H9 (cell line): ENCODE data around the gene OPTN. TPM values are rescaled to one million over a fixed set of nuclear protein-coding genes. Genes with fewer than 3 reads are reported as not detected.

Source experiments
- DNase-seq: peaks from one replicate; pipeline ENCODE4 v3.0.0-alpha.2; 2017
- H2AFZ ChIP-seq: one replicate; pipeline ENCODE4 v1.6.1; 2013; ENCODE audit warnings: mild to moderate bottlenecking, low read length, control low read depth, moderate library complexity
- H2AK5ac ChIP-seq: 2 replicates; pipeline ENCODE4 v1.6.1; 2013; ENCODE audit warnings: low read length, control low read depth, mixed read lengths; ENCODE audit not compliant: insufficient read length
- H2BK120ac ChIP-seq: one replicate; pipeline ENCODE4 v1.6.1; 2013; ENCODE audit warnings: low read depth, mild to moderate bottlenecking, low read length, control low read depth, inconsistent platforms; ENCODE audit not compliant: poor library complexity, severe bottlenecking
- H2BK12ac ChIP-seq: 2 replicates; pipeline ENCODE4 v1.6.1; 2013; ENCODE audit warnings: low read length, control low read depth, mixed read lengths, low read depth; ENCODE audit not compliant: insufficient read length
- H2BK15ac ChIP-seq: 2 replicates; pipeline ENCODE4 v1.6.1; 2013; ENCODE audit warnings: low read depth, low read length, control low read depth
- H2BK20ac ChIP-seq: one replicate; pipeline ENCODE4 v1.6.1; 2013; ENCODE audit warnings: low read depth, mild to moderate bottlenecking, low read length, control low read depth, inconsistent platforms; ENCODE audit not compliant: poor library complexity, severe bottlenecking
- H2BK5ac ChIP-seq: 2 replicates; pipeline ENCODE4 v1.6.1; 2013; ENCODE audit warnings: low read length, control low read depth, mixed read lengths; ENCODE audit not compliant: insufficient read length
- H3K14ac ChIP-seq: 2 replicates; pipeline ENCODE4 v1.6.1; 2013; ENCODE audit warnings: low read length, control low read depth; ENCODE audit not compliant: insufficient read depth
- H3K18ac ChIP-seq: 2 replicates; pipeline ENCODE4 v1.6.1; 2013; ENCODE audit warnings: low read depth, mild to moderate bottlenecking, mixed read lengths, low read length, control low read depth; ENCODE audit not compliant: insufficient read length
- H3K23ac ChIP-seq: 2 replicates; pipeline ENCODE4 v1.6.1; 2013; ENCODE audit warnings: low read length, control low read depth, mixed read lengths, low read depth; ENCODE audit not compliant: insufficient read length
- H3K23me2 ChIP-seq: 2 replicates; pipeline ENCODE4 v1.6.1; 2013; ENCODE audit warnings: low read depth, mild to moderate bottlenecking, mixed read lengths, low read length, control low read depth; ENCODE audit not compliant: insufficient read length, poor library complexity, severe bottlenecking
- H3K27ac ChIP-seq: 2 replicates; pipeline ENCODE4 v1.5.1; 2013; ENCODE audit warnings: low read length, control low read depth, mixed read lengths, low read depth; ENCODE audit not compliant: insufficient read length
- H3K27me3 ChIP-seq: 2 replicates; pipeline ENCODE4 v1.6.1; 2013; ENCODE audit warnings: low read length, control low read depth, inconsistent platforms; ENCODE audit not compliant: insufficient read depth
- H3K4ac ChIP-seq: 2 replicates; pipeline ENCODE4 v1.6.1; 2013; ENCODE audit warnings: low read depth, mild to moderate bottlenecking, control low read depth, inconsistent platforms, low read length, moderate library complexity
- H3K4me1 ChIP-seq: 2 replicates; pipeline ENCODE4 v1.6.1; 2013; ENCODE audit warnings: low read length, control low read depth, inconsistent platforms; ENCODE audit not compliant: insufficient read depth
- H3K4me2 ChIP-seq: 2 replicates; pipeline ENCODE4 v1.6.1; 2013; ENCODE audit warnings: low read length, control low read depth, mixed read lengths; ENCODE audit not compliant: insufficient read length, insufficient read depth
- H3K56ac ChIP-seq: 2 replicates; pipeline ENCODE4 v1.6.1; 2013; ENCODE audit warnings: low read depth, mild to moderate bottlenecking, mixed read lengths, low read length, control low read depth; ENCODE audit not compliant: insufficient read length
- H3K79me1 ChIP-seq: 2 replicates; pipeline ENCODE4 v1.6.1; 2013; ENCODE audit warnings: low read depth, mild to moderate bottlenecking, moderate library complexity, low read length, control low read depth, inconsistent platforms; ENCODE audit not compliant: insufficient read depth, poor library complexity, severe bottlenecking
- H3K79me2 ChIP-seq: 2 replicates; pipeline ENCODE4 v1.6.1; 2013; ENCODE audit warnings: low read length, control low read depth, inconsistent platforms; ENCODE audit not compliant: insufficient read depth
- H3K9ac ChIP-seq: 2 replicates; pipeline ENCODE4 v1.6.1; 2013; ENCODE audit warnings: low read length, control low read depth, mixed read lengths; ENCODE audit not compliant: insufficient read length; ENCODE audit errors: extremely low read depth
- H3K9me3 ChIP-seq: one replicate; pipeline ENCODE4 v1.6.1; 2013; ENCODE audit warnings: low read depth, low read length, inconsistent platforms; ENCODE audit not compliant: control insufficient read depth
- H3T11ph ChIP-seq: one replicate; pipeline ENCODE4 v1.6.1; 2013; ENCODE audit warnings: mild to moderate bottlenecking, low read length, control low read depth, inconsistent platforms
- H4K20me1 ChIP-seq: one replicate; pipeline ENCODE4 v1.6.1; 2013; ENCODE audit not compliant: control insufficient read depth, insufficient read length, insufficient read depth
- H4K5ac ChIP-seq: 2 replicates; pipeline ENCODE4 v1.6.1; 2013; ENCODE audit warnings: low read depth, mild to moderate bottlenecking, mixed read lengths, low read length, control low read depth; ENCODE audit not compliant: insufficient read length
- H4K8ac ChIP-seq: replicated peaks from 2 replicates; pipeline ENCODE4 v1.6.1; 2013; ENCODE audit warnings: low read length, control low read depth, mixed read lengths, low read depth; ENCODE audit not compliant: insufficient read length
- H4K91ac ChIP-seq: 2 replicates; pipeline ENCODE4 v1.6.1; 2013; ENCODE audit warnings: low read depth, mild to moderate bottlenecking, moderate library complexity, mixed read lengths, low read length, control low read depth; ENCODE audit not compliant: insufficient read length
- H3K27ac Mint-ChIP-seq, 3 experiments: 2 replicates in 2 of 3; 3 replicates in 1 of 3; pipeline ENCODE4 v1.8.0; 2020 to 2021; ENCODE audit warnings: mixed read lengths in 3 of 3, mild to moderate bottlenecking in 1 of 3, moderate library complexity in 1 of 3
- H3K27me3 Mint-ChIP-seq: 2 replicates; pipeline ENCODE4 v1.8.0; 2021; ENCODE audit warnings: low read depth, mild to moderate bottlenecking, moderate library complexity, mixed read lengths
- H3K36me3 Mint-ChIP-seq, 3 experiments: 2 replicates in 2 of 3; 3 replicates in 1 of 3; pipeline ENCODE4 v1.8.0; 2020 to 2021; ENCODE audit warnings: low read depth in 3 of 3, mixed read lengths in 3 of 3; ENCODE audit not compliant: insufficient read depth in 1 of 3
- H3K4me1 Mint-ChIP-seq, 2 experiments: 2 replicates each; pipeline ENCODE4 v1.8.0; 2020; ENCODE audit warnings: mixed read lengths in 2 of 2
- H3K4me3 Mint-ChIP-seq, 2 experiments: 2 replicates in 1 of 2; 3 replicates in 1 of 2; pipeline ENCODE4 v1.8.0; 2020 to 2021; ENCODE audit warnings: mild to moderate bottlenecking in 2 of 2, mixed read lengths in 2 of 2, moderate library complexity in 1 of 2
- H3K9me3 Mint-ChIP-seq, 2 experiments: 2 replicates in 1 of 2; 3 replicates in 1 of 2; pipeline ENCODE4 v1.8.0; 2020; ENCODE audit warnings: mild to moderate bottlenecking in 2 of 2, mixed read lengths in 2 of 2, moderate library complexity in 1 of 2
- CTCF ChIP-seq: fragments of 200-600 bp; sonication (generic); conservative IDR thresholded peaks from 3 replicates; pipeline ENCODE4 v1.8.0; 2021; ENCODE audit warnings: antibody characterized with exemption, mild to moderate bottlenecking
- WGBS: extraction: QIAGEN DNeasy Blood & Tissue Kit; methylation state at CpG from one replicate; pipeline ENCODE4 v1.1.7; 2013; ENCODE audit warnings: missing lambda C conversion rate, low lambda C conversion rate, mixed read lengths; ENCODE audit not compliant: insufficient read length; ENCODE audit errors: extremely low coverage; 5-methylcytosine and 5-hydroxymethylcytosine counted together
- total RNA-seq: library from RNA; stranded (reverse); gene quantifications from 2 replicates; pipeline ENCODE4 v1.2.1, GENCODE V29; 2021

OPTN gene
- total RNA-seq, 1 experiment from 2014 or later = 16.1 TPM

GRCh38 chr10:13056456-13057077 is 43.4 kb upstream of the OPTN start:
- Histone ChIP-seq H2BK120ac (no peak overlapping the region), H2AK5ac (no peak overlapping the region), H3K23me2 (no peaks in the 10 kb centered on the region), H2BK5ac (no peak overlapping the region), H4K5ac (no peak overlapping the region), H2BK20ac (no peak overlapping the region), H3K23ac (no peak overlapping the region), H2BK12ac (no peak overlapping the region), H3K79me1 (no peaks in the 10 kb centered on the region), H3K27me3 (no peaks in the 10 kb centered on the region), H3K14ac (no peak overlapping the region), H3K79me2 (no peaks in the 10 kb centered on the region), H2AFZ (no peak overlapping the region), H4K8ac (no peak overlapping the region), H4K91ac (no peak overlapping the region), H3K4me1 (peaks cover 3% of the 10 kb centered on the region; the same call in 1 of the 2 replicates), H3K4me2 (no peak overlapping the region), H4K20me1 (no peaks in the 10 kb centered on the region), H3K27ac (no peak overlapping the region), H3T11ph (no peak overlapping the region), H3K9ac (no peak overlapping the region), H3K18ac (no peak overlapping the region), H3K4ac (no peak overlapping the region), H3K9me3 (no peaks in the 10 kb centered on the region), H3K56ac (no peak overlapping the region), H2BK15ac (no peak overlapping the region)
- TF ChIP-seq CTCF = peak; percentile 60
- H3K9me3 Mint-ChIP-seq = no peaks in the 10 kb centered on the region
- no peaks in the 10 kb centered on the region; a peak in 1 of 7 replicates for H3K36me3 Mint-ChIP-seq
- no CpG with 5 or more reads among the region's 7 CpGs for WGBS
- H3K4me3 Mint-ChIP-seq = no peak overlapping the region
- no peaks in the 10 kb centered on the region; the same call in none of the 2 replicates for H3K27me3 Mint-ChIP-seq
- no peak overlapping the region for H3K27ac Mint-ChIP-seq
- H3K4me1 Mint-ChIP-seq = peaks cover 28 to 29% of the 10 kb centered on the region in 2 experiments
- no peak for DNase-seq
